Mononuclear cell (primary cell): ENCODE data around the gene CRIM1. TPM values are rescaled to one million over a fixed set of nuclear protein-coding genes. Genes with fewer than 3 reads are reported as not detected.

Experiments
- H3K27me3 ChIP-seq: 2 replicates; pipeline ENCODE4 v1.6.0; 2011; ENCODE audit warnings: low read length, control low read depth; ENCODE audit not compliant: insufficient read depth
- H3K4me1 ChIP-seq: 2 replicates; pipeline ENCODE4 v1.5.1; 2011; ENCODE audit warnings: mild to moderate bottlenecking, low read length, control low read depth; ENCODE audit not compliant: insufficient read depth
- H3K4me3 ChIP-seq: 2 replicates; pipeline ENCODE4 v1.5.1; 2011; ENCODE audit warnings: mild to moderate bottlenecking, low read length, moderate library complexity
- H3K9me3 ChIP-seq: 2 replicates; pipeline ENCODE4 v1.5.1; 2011; ENCODE audit warnings: low read depth, mild to moderate bottlenecking, control low read depth, low read length
- total RNA-seq: library from RNA; depleted of rRNA; stranded (reverse); fragments of >200 nt; gene quantifications from one replicate; pipeline ENCODE4 v1.2.3, GENCODE V29; 2012

The CRIM1 gene
- total RNA-seq, 1 donor: 2.7 TPM

DNA sequence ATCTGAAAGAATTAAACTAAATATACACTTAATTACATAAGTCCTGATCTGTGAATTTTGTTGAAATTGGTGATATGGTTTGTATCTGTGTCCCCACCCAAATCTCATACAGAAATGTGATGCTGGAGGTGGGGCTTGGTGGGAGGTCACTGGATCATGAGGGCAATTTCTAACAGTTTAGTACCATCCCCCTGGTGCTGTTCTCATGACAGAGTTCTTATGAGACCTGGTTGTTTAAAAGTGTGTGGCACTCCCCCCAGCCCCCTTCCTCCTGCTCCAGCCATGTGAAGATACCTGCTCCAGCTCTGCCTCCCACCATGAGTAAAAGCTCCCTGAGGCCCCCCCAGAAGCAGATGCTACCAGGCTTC lies 223.7 kb downstream of the CRIM1 start:
- Histone ChIP-seq H3K9me3 (no peaks in the 10 kb centered on the region), H3K27me3 (no peaks in the 10 kb centered on the region), H3K4me3 (no peak overlapping the region), H3K4me1 (peaks cover under 1% of the 10 kb centered on the region)

DNA sequence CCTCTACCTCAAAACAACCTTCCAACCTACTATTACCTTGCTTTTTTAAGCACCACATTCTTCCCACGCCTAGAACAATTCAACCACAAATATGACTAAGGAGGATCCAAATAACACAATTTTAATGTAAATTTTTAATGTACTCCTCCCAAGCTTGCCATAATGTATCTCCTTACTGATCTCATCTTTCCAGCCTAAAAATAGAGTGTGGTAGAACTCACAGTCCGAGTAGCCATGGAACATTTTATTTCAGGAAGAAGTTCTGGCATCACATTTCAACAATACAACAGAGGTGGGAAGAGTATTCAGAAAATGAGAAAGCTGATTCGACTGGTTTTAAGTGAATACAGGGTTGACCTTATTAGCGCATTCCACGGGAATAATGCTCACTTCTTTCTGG lies 227.0 kb downstream of the CRIM1 start:
- Histone ChIP-seq H3K4me1 (peaks cover 7% of the 10 kb centered on the region), H3K27me3 (no peaks in the 10 kb centered on the region), H3K9me3 (no peaks in the 10 kb centered on the region), H3K4me3 (no peak overlapping the region)

DNA sequence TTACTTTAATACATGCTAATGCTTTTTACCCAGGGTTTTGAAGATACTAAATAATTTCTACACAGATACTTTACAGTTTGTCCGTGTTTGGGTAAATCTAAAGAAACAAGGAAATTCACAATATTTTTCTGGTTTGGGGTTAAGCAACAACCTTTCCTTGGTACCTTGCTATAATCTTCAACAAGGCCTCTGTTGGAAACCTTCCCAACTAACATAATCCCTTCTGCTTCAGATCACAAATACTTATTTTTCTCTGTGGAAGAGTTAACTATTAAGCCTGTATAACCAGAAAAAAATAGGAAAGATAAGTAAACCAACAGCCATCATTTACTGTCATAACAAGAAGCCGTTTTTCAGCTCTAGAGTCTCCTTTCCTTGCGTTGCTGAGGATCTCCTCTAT lies 227.4 kb downstream of the CRIM1 start:
- Histone ChIP-seq H3K9me3 (no peaks in the 10 kb centered on the region), H3K27me3 (no peaks in the 10 kb centered on the region), H3K4me3 (no peak overlapping the region), H3K4me1 (peaks cover 7% of the 10 kb centered on the region)

DNA sequence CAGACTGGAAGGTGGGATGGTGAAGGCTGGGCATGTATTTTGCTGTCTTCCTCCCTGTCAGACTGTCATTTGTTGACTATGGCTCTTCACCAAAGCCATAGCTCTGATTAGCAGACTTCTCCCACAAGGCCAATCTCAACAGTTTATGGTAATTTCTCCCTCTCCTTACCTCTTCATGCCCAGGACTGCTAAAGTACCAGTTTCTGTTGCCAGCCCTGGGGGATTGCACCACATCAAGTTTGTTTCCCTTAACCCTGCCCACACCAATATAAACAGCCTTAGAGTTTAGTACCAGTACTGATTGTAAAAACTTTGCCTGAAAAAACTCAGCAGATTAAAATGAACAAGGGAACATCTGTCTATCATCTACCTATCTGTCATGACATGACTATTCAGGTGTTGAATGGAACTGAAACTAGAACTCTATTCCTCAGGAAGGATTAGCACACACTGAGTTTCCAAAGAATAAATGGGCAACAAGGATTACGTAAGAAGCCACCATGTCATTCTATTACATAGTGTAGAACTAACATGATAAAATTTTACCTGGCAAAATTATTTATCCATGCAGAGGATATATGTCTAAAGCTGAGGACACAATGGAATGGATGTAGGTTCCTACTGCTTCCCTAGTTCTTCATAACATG lies 228.7 kb downstream of the CRIM1 start:
- H3K9me3 ChIP-seq: no peaks in the 10 kb centered on the region
- no peaks in the 10 kb centered on the region for H3K27me3 ChIP-seq
- H3K4me1 ChIP-seq: peaks cover 11% of the 10 kb centered on the region
- H3K4me3 ChIP-seq: no peak overlapping the region

DNA sequence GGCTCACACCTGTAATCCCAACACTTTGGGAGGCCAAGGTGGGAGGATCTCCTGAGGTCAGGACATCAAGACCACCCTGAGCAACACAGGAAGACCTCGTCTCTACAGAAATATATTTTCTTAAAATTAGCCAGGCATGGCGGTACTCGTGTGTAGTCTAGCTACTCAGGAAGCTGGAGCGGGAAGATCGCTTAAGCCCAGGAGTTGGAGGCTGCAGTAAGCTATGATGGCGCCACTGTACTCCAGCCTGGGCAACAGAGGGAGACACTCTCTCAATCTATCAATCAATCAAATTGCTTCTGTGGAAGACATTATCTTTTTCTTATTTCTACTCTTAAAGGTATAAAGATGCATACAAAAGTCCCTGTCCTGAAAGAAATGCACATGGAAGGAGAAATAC lies 231.1 kb downstream of the CRIM1 start:
- peaks cover 12% of the 10 kb centered on the region for H3K4me1 ChIP-seq
- no peaks in the 10 kb centered on the region for H3K9me3 ChIP-seq
- H3K27me3 ChIP-seq: no peaks in the 10 kb centered on the region
- H3K4me3 ChIP-seq: no peak overlapping the region

DNA sequence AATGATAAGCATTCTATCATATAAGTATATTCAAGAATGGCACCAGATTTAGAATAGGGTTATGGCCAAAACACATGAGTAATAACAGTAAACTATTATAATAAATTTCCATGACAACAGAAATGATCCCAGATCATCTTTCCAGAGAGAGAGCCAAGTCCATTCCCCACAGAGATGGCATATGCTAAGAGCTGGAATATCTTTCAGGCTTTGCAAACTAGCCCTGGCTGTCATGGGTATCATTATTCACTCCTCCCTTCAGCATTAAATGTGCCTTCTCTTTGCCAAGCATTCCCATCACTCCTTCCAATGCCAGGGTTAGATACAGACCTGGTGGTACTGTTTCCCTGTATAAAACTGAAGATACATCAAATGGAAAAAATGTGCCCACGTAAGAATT lies 231.5 kb downstream of the CRIM1 start:
- Histone ChIP-seq H3K4me3 (no peak overlapping the region), H3K4me1 (peaks cover 12% of the 10 kb centered on the region), H3K9me3 (no peaks in the 10 kb centered on the region), H3K27me3 (no peaks in the 10 kb centered on the region)

DNA sequence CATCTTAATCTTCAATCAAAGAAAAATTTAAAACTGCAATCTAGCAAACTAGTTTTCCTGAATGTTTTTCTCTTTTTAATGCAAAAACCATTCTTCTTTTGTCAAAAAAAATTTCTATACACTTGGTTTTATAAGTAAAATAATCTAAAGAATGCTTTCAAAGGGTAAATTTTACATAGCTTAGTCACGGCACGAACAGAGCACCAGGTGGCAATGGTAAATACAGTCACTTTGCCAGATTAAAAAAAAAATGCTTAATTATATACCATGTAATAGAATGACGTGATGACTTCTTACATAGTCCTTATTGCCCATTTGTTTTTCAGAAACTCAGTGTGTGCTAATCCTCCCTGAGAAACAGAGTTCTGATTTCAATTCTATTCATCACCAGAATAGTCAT lies 232.0 kb downstream of the CRIM1 start:
- Histone ChIP-seq H3K9me3 (no peaks in the 10 kb centered on the region), H3K4me1 (peaks cover 12% of the 10 kb centered on the region), H3K4me3 (no peak overlapping the region), H3K27me3 (no peaks in the 10 kb centered on the region)

DNA sequence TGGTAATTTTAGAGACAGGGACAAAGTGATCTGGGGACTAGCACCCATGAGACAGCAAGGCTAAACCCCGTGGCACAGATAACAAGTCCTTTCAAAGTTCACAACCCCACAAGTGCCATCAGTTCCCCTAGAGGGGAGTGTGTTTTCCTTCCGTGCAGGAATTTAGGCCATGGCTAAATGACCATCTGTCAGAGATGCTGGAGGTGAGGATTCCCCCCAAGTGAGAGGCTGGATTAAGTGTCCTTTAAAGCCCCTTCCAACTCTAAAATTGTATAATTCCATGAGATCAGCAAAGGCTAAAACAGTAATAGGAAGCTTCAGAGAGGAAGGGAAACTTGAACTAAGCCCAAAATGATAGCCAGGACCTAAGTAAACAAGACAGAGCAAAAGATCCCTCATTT lies 233.7 kb downstream of the CRIM1 start:
- H3K27me3 ChIP-seq: no peaks in the 10 kb centered on the region
- H3K4me3 ChIP-seq: no peak overlapping the region
- H3K4me1 ChIP-seq: peaks cover 12% of the 10 kb centered on the region
- H3K9me3 ChIP-seq: no peaks in the 10 kb centered on the region

DNA sequence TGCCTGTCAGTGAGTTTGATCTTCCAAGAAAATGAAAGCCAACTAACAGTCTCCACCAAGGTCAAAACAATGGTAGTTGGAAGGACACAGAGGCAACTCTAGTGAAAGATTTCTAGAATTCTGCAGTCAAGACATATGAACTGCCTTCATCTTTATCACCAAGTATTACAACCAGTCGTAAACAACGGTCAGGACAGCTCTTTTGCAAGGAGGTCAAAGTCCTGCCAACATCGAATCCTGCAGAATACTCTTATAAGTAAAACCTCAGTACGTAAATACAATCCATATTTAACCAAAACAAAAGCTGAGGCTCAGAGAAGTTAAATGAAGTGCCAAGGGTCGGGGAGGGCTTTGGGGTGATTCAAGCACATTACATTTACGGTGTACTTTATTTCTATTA lies 239.3 kb downstream of the CRIM1 start:
- Histone ChIP-seq H3K4me3 (no peak overlapping the region), H3K9me3 (no peaks in the 10 kb centered on the region), H3K4me1 (peaks cover 19% of the 10 kb centered on the region), H3K27me3 (no peaks in the 10 kb centered on the region)

DNA sequence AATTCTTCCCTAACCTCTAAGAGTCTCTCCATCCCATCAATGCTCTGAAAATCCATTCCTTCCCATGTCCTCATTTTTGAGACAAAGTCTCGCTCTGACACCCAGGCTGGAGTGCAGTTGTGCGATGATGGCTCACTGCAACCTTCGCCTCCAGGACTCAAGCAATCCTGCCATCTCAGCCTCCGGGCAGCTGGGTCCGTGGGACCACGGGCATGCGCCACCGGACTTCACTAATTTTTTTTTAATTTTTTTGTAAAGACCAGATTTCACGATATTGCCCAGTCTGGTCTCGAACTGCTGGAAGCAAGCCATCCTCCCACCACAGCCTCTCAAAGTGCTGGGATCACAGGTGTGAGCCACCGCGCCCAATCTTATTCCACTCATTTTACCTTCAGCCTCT lies 240.8 kb downstream of the CRIM1 start:
- Histone ChIP-seq H3K4me1 (peaks cover 19% of the 10 kb centered on the region), H3K9me3 (no peaks in the 10 kb centered on the region), H3K4me3 (no peak overlapping the region), H3K27me3 (no peaks in the 10 kb centered on the region)

DNA sequence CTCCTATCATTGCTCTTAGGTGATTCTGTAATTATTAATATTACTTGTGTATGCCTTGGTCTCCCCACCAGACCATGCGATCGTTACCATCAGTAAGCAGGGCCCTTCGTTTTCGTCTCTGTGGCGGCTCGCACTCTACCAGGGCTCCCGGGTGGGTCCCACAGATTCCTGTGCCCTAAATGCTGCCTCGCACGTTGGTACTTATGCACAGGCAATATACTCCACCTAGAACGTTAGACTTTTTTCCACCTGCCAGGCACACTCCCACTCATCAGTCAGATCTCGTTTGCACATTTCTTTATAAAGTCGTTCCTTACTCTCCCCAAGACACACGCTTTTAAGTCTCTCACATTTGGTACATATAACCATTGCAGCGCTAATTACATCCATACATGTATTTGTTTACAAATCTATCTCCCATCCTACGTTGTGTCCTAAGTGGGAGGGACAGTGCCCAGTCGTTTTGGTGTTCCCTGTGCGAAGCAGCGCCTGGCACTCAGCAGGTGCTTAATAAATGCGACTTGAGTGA lies 241.5 kb downstream of the CRIM1 start:
- Histone ChIP-seq H3K9me3 (no peaks in the 10 kb centered on the region), H3K27me3 (no peaks in the 10 kb centered on the region), H3K4me1 (peaks cover 19% of the 10 kb centered on the region), H3K4me3 (peak overlapping the region; percentile 70)

DNA sequence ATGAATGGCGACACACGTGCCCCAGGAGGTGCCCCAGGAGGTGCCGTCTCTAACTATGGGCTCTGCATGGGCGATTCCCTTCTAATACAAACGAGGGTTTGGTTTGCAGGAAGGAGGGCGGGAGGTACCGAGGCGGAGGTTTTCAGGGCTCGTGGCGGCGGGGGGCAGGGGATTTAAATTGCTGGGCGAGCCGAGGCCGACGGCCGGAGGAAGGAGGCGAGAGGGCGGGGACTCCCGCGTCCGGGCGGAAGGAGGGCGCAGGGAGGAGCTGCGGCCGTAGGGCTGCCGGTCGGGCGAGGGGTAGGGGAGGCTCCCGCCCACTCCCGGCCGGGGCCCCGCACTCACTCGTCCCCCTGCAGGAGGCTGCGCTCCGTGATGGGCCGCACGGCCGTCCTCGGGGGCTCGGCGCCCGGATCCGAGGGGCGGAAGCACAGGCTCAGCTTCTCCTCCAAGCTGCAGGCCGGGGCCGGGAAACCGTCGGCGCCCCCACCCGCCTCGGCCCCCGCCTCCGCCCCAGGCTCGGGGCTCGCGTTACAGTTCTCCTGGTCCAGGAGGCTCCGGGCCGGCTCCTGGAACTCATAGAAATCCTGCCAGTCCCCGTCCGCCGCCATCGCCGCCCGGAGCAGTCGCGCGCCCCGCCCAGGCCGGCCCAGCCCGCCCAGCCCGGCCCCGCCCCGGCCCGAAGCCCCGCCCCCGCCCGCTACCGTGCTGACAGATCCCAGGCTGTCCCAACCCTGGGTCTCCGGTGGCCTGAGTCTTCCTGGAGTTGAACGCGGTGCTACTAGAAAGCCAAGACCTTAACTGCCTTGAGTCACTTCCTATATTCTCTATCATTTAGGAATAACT lies 242.2 kb downstream of the CRIM1 start, which contains the start of gene FEZ2:
Gene FEZ2, minus strand, starts transcription at position 637 of the 846 bp plus-strand sequence. Its CDS starts 26 bp downstream, at position 611.
- H3K4me3 ChIP-seq: peak within 1 kb of the TSS; percentile 70
- peaks cover 19% of the 10 kb centered on the region for H3K4me1 ChIP-seq
- H3K27me3 ChIP-seq: no peaks in the 10 kb centered on the region
- no peaks in the 10 kb centered on the region for H3K9me3 ChIP-seq

Other genes starting within 250 kb of the CRIM1 start
- 11.9 TPM for gene FEZ2, start 242.4 kb downstream of the CRIM1 start, total RNA-seq